ENCODE measurements around the gene TNP1.

GRCh38 chr2:216900406-216900805 is 40.5 kb upstream of the TNP1 start:
- TF ChIP-seq CTCF (IDR thresholded peaks at IDR 0.05): no peak
- TF ChIP-seq POLR2A (IDR thresholded peaks at IDR 0.05): no peak

Data from uterus (tissue), 2 donors.